HG03139 (cell line): ENCODE results near the gene AJAP1.

Source experiments
- ATAC-seq: cut with Tn5 transposase; IDR thresholded peaks from one replicate; pipeline ENCODE4 v1.9.1; 2021; ENCODE audit not compliant: unreplicated experiment

The AJAP1 gene

GRCh38 chr1:4699376-4700301, 45.2 kb downstream of the AJAP1 start:
- ATAC-seq = no peak

- no peak for ATAC-seq
These were observed 46.4 kb downstream of the AJAP1 start for GRCh38 chr1:4700801-4701200.

GRCh38 chr1:4701276-4701675, 46.9 kb downstream of the AJAP1 start:
- ATAC-seq = no peak

DNA sequence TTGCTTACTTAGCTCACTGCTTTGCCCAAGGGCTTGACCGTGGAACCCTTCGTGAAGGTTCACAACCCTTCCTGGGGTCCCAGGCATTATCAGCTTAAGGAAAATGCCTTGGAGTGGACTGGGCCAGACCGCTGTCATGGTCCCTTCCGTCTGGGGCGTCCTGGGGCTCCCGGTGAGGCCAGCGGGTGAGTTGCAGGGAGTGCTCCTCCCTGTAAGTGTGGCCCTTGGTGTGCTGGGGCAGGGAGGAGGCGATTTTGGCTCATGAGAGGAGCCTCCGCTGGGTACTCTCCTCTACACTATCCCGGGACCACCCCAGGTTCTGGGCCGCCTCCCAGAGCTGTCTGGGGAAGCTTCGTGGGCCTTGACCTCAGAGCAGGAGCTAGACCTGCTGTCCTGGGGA, 48.1 kb downstream of the AJAP1 start:
- ATAC-seq = no peak

- no peak for ATAC-seq
These were observed 48.5 kb downstream of the AJAP1 start for GRCh38 chr1:4702932-4703331.

- no peak for ATAC-seq
These were observed 49.2 kb downstream of the AJAP1 start for GRCh38 chr1:4703646-4704045.

DNA sequence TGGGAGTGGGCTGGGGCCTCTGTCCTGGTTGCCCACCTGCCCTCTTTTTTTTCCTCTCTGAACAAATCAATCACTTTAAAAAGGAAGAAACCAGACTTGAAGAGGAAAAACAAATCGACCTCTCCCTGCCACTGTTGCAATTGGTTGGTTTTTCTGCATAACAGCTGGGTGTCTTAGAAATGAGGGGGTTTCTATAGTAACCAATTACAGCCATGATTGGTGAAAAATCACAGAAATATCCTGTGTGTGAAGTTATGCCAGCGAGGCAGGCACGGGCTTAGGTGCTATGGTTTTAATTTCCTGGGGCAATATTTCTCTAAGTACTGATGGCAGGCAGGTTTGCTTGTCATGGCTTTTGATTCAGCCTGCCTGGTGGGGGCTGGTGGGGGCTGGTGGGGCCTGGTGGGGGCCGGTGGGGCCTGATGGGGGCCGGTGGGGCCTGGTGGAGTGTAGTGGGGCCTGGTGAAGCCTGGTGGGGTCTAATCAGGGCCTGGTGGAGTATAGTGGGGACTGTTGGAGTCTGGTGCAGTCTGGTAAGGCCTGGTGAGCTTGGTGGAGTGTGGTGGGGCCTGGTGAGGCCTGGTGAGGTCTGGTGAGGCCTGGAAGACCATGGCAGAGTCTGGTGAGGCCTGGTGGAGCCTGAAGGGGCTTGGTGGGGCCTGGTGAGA, 54.6 kb downstream of the AJAP1 start:
- no peak for ATAC-seq

DNA sequence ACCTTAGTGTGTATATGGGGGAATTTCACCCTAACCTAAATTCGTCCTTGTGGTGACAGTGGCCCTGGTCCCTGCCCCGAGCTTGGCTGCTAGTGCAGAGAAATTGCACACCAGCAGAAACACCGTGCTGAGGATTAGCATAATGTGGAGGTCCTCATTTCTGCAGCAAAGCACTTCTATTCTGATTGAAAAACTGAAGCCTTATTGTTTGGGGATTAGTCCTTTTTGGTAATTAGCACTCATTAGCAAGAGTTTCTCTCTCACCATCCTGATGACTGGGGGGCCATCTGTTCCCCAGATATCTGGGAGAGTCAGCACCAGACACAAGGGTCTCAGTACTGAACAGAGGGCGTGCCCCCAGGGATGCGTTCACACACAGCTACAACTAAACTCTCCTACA, 55.2 kb downstream of the AJAP1 start:
- no peak for ATAC-seq

- no peak for ATAC-seq
These were observed 56.4 kb downstream of the AJAP1 start for GRCh38 chr1:4710592-4711415.

DNA sequence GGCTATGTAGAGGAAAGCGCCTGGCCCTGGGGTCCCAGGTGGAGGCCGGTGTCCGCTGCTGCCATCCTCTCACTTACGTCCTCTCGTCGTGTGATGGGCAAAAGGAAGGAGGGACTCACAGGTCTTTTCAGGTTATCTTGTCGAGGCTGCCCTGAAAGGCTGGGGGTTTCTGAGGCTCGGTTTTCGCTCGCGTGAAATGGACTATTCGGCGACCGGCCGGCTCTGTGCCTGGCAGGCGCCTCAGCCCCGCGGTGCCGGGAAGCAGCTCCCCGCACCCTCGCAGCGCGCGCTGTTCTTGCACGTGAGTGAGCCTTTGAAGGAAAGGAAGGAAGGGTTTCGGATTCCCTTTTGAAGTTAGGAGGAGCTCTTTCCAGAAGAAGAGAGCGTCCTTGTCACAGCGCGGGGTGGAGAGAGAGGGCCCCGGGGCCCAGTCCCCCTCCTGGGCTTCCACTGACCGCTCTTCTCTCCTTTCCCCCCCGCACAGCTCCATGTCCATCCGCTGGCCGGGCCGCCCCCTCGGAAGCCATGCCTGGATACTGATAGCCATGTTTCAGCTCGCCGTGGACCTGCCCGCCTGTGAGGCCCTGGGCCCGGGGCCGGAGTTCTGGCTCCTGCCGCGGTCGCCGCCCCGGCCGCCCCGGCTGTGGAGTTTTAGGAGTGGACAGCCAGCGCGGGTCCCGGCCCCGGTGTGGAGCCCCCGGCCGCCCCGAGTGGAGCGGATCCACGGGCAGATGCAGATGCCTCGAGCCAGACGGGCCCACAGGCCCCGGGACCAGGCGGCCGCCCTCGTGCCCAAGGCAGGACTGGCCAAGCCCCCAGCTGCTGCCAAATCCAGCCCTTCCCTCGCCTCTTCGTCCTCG, 57.2 kb downstream of the AJAP1 start:
- no peak for ATAC-seq

- no peak for ATAC-seq
These were observed 59.3 kb downstream of the AJAP1 start for GRCh38 chr1:4713669-4714068.

GRCh38 chr1:4716406-4716805, 62.0 kb downstream of the AJAP1 start:
- no peak for ATAC-seq

DNA sequence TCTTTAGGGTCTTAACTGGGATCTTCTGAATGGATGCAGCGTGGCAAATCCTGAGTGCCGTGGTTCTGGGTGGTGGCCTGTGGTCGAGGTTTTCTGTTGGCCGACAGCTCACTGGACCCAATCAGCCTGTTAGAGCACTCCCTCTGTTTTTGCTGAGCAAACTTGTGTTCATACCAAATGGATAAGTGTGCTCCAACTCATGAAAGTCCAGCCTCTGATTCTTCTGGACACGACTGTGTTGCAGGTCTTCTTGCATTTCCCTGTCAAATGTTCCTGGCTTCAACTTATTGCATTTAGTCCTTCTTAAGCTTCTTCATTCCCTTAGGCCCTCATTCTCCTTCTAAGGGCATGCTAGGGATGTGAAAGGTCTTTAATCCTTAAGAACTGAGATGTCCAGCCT, 63.7 kb downstream of the AJAP1 start:
- no peak for ATAC-seq

DNA sequence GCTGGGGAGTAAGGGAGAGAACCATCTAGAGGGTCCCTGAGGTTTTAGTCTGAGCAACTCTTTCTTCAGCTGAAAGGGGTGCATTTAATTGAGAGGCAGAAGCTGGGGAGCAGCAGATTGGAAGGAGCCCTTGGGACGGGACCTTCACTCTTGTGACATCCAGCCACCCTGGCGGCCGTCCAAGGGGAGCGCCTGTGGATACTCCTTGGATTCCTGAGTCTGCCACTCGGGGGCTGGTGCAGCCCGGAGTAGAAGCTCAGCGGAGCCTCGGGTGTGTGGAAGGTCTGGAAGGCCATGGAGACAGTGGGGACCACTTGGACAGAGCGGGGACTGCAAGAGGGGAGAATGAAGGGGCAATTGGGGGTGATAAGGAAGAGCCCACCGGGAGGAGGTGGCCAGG, 68.7 kb downstream of the AJAP1 start:
- no peak for ATAC-seq

GRCh38 chr1:4724001-4724400, 69.6 kb downstream of the AJAP1 start:
- no peak for ATAC-seq

GRCh38 chr1:4724695-4725250, 70.4 kb downstream of the AJAP1 start:
- ATAC-seq = no peak

GRCh38 chr1:4725416-4725815, 71.0 kb downstream of the AJAP1 start:
- ATAC-seq = no peak

DNA sequence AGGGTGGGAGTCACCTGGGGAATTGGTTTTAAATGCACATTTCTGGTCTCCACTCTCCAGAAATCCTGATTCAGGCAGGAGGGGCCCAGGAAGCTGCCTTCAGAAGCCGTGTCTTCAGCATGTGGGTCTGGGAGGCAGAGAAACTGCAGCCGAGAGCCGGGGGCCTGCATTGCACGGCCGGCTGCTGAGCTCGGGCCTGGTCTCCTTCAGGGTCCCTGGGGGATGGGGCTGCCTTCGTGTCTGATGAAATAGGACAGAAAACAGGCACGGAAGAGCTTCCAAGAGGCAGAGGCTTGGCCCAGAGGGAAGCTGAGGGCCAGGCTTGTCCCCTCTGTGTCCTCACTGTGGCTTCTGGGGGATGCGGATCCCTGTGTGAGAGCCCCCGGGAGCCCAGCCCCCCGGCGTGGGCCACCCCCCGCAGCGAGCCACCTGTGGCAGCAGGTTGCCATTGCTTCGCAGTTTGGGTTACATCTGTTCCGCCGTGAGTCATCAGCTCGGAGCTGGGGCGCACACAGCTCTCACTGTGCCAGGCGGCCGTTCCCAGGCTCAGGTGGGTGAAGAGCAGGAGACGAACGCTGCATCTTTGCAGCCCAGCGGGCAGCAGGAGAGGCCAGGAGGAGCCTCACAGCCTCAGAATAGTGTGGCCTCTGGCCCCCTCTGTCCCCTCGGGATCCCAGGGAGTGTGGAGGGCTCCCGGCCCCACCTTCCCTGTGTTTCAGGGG, 72.4 kb downstream of the AJAP1 start:
- no peak for ATAC-seq

- no peak for ATAC-seq
These were observed 74.1 kb downstream of the AJAP1 start for GRCh38 chr1:4728319-4729089.
